LNCaP clone FGC (cell line): ENCODE results near the gene CCDC157.
A peak's percentile ranks its signal among the peaks of the same experiment; 100 is the strongest.

Source experiments
- DNase-seq: peaks from one replicate; pipeline ENCODE4 v3.0.0-alpha.2; 2011; ENCODE audit warnings: low read depth
- H3K4me3 ChIP-seq: 2 replicates; pipeline ENCODE4 v1.5.1; 2011; ENCODE audit warnings: mild to moderate bottlenecking, low read depth, low read length, control low read depth
- CTCF ChIP-seq: IDR thresholded peaks from 2 replicates; pipeline ENCODE4 v1.5.1; 2012; ENCODE audit warnings: mild to moderate bottlenecking; ENCODE audit not compliant: control insufficient read depth, insufficient read depth; ENCODE audit errors: extremely low read depth

The CCDC157 gene

GRCh38 chr22:30351226-30351625, 5.6 kb upstream of the CCDC157 start:
- TF ChIP-seq CTCF, result no peak
- H3K4me3 ChIP-seq, result no peak overlapping the region
- DNase-seq, result no peak

GRCh38 chr22:30354644-30355043, 2.2 kb upstream of the CCDC157 start:
- DNase-seq, result no peak
- no peak for TF ChIP-seq CTCF
- H3K4me3 ChIP-seq, result no peak overlapping the region

- peak overlapping the region; percentile 76 for H3K4me3 ChIP-seq
- TF ChIP-seq CTCF, result no peak
- no peak for DNase-seq
Measured at GRCh38 chr22:30357236-30357570, 396 bp downstream of the CCDC157 start.

GRCh38 chr22:30357650-30358215, 926 bp downstream of the CCDC157 start:
- no peak for TF ChIP-seq CTCF
- H3K4me3 ChIP-seq, result peak overlapping the region; percentile 76
- no peak for DNase-seq

GRCh38 chr22:30358541-30358940, 1.7 kb downstream of the CCDC157 start:
- no peak for DNase-seq
- no peak for TF ChIP-seq CTCF
- no peak overlapping the region for H3K4me3 ChIP-seq

- TF ChIP-seq CTCF, result no peak
Measured at GRCh38 chr22:30361916-30362650, 5.3 kb downstream of the CCDC157 start.

GRCh38 chr22:30362651-30363281, 6.0 kb downstream of the CCDC157 start:
- DNase-seq, result no peak
- H3K4me3 ChIP-seq, result no peak overlapping the region
- no peak for TF ChIP-seq CTCF

More at GRCh38 chr22:30361916-30362650, 5.3 kb downstream of the CCDC157 start:
- no peak for DNase-seq
- H3K4me3 ChIP-seq, result no peak overlapping the region
